Peyer's patch (tissue), 4 donors: Measurements from ENCODE around the gene TUFM.

ENCODE experiments used
- CTCF ChIP-seq, 6 experiments: fragments of 450-650 bp in 4 of 6; fragments of 200-600 bp in 2 of 6; sonication (generic) in 1 of 6; IDR thresholded peaks; one replicate each; pipeline ENCODE4 v1.5.1; 2017 to 2019; ENCODE audit warnings: antibody characterized with exemption in 6 of 6, mild to moderate bottlenecking in 3 of 6, moderate library complexity in 1 of 6
- POLR2A ChIP-seq, 2 donors: fragments of 450-650 bp; IDR thresholded peaks; one replicate each; pipeline ENCODE4 v1.5.1; 2017; ENCODE audit warnings: antibody characterized with exemption in 2 of 2, mild to moderate bottlenecking in 2 of 2, moderate library complexity in 2 of 2

GRCh38 chr16:28845761-28846079, 428 bp downstream of the TUFM start:
- TF ChIP-seq CTCF (IDR thresholded peaks at IDR 0.05): no peak
- no peak for TF ChIP-seq POLR2A (IDR thresholded peaks at IDR 0.05)
